Inflammatory macrophage treated with lipopolysaccharide for 4 hours (primary cell): ENCODE measurements around the gene ARMH1.

Experiments
- DNase-seq: peaks from one replicate; pipeline ENCODE4 v3.0.0-alpha.2; 2020

Gene ARMH1

GRCh38 chr1:44670751-44671640 lies 3.5 kb upstream of the ARMH1 start:
- DNase-seq: no peak

- peak; percentile 94 for DNase-seq
Measured at GRCh38 chr1:44672254-44672955, 2.1 kb upstream of the ARMH1 start.

- no peak for DNase-seq
Measured at GRCh38 chr1:44672961-44673674, 1.4 kb upstream of the ARMH1 start.

- no peak for DNase-seq
Measured at GRCh38 chr1:44673675-44674112, 820 bp upstream of the ARMH1 start.

GRCh38 chr1:44675186-44675585 lies 672 bp downstream of the ARMH1 start:
- no peak for DNase-seq

- peak; percentile 97 for DNase-seq
Measured at GRCh38 chr1:44676484-44677200, 2.1 kb downstream of the ARMH1 start.

- peak; percentile 82 for DNase-seq
Measured at GRCh38 chr1:44677201-44677766, 2.8 kb downstream of the ARMH1 start.

GRCh38 chr1:44678120-44678519 lies 3.6 kb downstream of the ARMH1 start:
- DNase-seq: no peak

GRCh38 chr1:44678626-44679025 lies 4.1 kb downstream of the ARMH1 start:
- peak; percentile 28 for DNase-seq

GRCh38 chr1:44679468-44679867 lies 5.0 kb downstream of the ARMH1 start:
- DNase-seq: no peak

- DNase-seq: no peak
Measured at GRCh38 chr1:44681905-44682882, 7.7 kb downstream of the ARMH1 start.

- peak; percentile 57 for DNase-seq
Measured at GRCh38 chr1:44682883-44683265, 8.4 kb downstream of the ARMH1 start.

- peak; percentile 39 for DNase-seq
Measured at GRCh38 chr1:44684525-44684924, 10.0 kb downstream of the ARMH1 start.

GRCh38 chr1:44685218-44685617 lies 10.7 kb downstream of the ARMH1 start:
- DNase-seq: no peak

- peak; percentile 58 for DNase-seq
Measured at GRCh38 chr1:44685881-44686280, 11.4 kb downstream of the ARMH1 start.

GRCh38 chr1:44688760-44689446 lies 14.4 kb downstream of the ARMH1 start:
- no peak for DNase-seq

- no peak for DNase-seq
Measured at GRCh38 chr1:44689447-44689765, 14.9 kb downstream of the ARMH1 start.

- peak; percentile 41 for DNase-seq
Measured at GRCh38 chr1:44693159-44693558, 18.6 kb downstream of the ARMH1 start.

GRCh38 chr1:44693900-44694299 lies 19.4 kb downstream of the ARMH1 start:
- peak; percentile 54 for DNase-seq

GRCh38 chr1:44694863-44695478 lies 20.5 kb downstream of the ARMH1 start:
- DNase-seq: no peak
